ENCODE measurements around the gene HLA-DQB1.
"Not testable (repeated sequence)": the region's sequence is repeated elsewhere in the genome, so short reads cannot be mapped to it uniquely, and the experiment has no call there.

The HLA-DQB1 gene

DNA sequence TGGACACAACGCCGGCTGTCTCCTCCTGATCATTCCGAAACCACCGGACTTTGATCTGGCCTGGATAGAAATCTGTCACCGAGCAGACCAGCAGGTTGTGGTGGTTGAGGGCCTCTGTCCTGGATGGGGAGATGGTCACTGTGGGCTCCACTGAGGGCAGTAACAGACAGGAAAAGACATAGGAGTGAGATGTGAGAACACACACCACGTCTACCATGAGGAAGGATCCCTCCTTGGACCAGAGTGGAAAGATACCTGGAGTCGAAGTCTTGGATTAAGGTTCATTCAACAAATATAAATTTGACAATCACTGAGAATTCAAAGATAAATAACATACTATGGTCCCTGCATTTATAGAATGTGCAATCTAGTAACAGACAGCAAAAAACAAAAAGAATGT, 4.4 kb downstream of the HLA-DQB1 start:
- no peak for DNase-seq (ENCODE audit: low spot score)

GRCh38 chr6:32659856-32660595, 6.4 kb downstream of the HLA-DQB1 start:
- no peak for DNase-seq (ENCODE audit: low spot score)

- DNase-seq (ENCODE audit: low spot score): no peak
Observed at GRCh38 chr6:32658268-32658897, 8.1 kb downstream of the HLA-DQB1 start.

GRCh38 chr6:32657819-32658218, 8.6 kb downstream of the HLA-DQB1 start:
- DNase-seq (ENCODE audit: low spot score): not testable (repeated sequence)

DNA sequence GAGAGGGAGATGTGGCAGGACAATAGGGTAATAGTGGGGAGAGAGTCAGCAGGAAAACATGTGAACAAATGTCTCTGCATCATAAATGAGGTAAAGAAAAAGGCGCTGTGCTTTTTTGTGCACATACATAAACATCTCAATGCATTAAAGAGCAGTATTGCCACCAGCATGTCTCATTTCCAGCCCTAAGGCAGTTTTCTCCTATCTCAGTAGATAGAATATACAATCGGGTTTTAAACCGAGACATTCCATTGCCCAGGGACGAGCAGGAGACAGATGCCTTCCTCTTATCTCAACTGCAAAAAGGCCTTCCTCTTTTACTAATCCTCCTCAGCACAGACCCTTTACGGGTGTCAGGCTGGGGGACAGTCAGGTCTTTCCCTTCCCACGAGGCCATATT, 9.1 kb downstream of the HLA-DQB1 start:
- DNase-seq (ENCODE audit: low spot score): not testable (repeated sequence)

GRCh38 chr6:32655203-32655710, 11.2 kb downstream of the HLA-DQB1 start:
- no peak for DNase-seq (ENCODE audit: low spot score)

- no peak for DNase-seq (ENCODE audit: low spot score)
Observed at GRCh38 chr6:32645047-32645703, 21.3 kb downstream of the HLA-DQB1 start.

DNA sequence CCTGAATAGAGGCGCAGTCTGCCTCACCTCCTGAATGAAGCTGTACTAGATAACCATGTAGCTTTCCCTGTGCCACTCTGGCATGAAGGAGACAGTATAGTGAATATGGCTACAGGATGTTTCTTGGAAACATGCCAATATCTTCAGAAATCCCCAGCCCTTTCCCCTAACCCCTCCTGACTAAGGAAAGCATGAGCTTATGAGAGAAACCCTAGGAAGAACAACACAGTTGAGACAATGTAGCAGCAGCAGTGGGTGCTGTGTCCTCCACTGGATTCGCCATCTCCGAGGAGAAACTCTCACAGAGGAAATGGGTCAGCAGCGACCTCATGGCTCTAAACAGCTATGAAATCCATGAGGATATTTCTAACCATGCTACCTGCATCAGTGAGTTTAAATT, 22.6 kb downstream of the HLA-DQB1 start:
- DNase-seq (ENCODE audit: low spot score): no peak

GRCh38 chr6:32642720-32643106, 23.7 kb downstream of the HLA-DQB1 start:
- DNase-seq (ENCODE audit: low spot score): no peak

GRCh38 chr6:32641785-32642719, 24.4 kb downstream of the HLA-DQB1 start:
- DNase-seq (ENCODE audit: low spot score): not testable (repeated sequence)

DNA sequence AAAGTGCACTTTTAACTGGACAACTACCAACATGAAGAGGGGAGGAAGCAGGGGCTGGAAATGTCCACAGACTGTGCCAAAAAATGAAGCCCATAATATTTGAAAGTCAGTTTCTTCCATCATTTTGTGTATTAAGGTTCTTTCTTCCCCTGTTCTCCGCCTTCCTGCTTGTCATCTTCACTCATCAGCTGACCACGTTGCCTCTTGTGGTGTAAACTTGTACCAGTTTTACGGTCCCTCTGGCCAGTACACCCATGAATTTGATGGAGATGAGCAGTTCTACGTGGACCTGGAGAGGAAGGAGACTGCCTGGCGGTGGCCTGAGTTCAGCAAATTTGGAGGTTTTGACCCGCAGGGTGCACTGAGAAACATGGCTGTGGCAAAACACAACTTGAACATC, 25.3 kb downstream of the HLA-DQB1 start:
- no peak for DNase-seq (ENCODE audit: low spot score)

GRCh38 chr6:32639440-32640394, 26.7 kb downstream of the HLA-DQB1 start:
- DNase-seq (ENCODE audit: low spot score): no peak

- no peak for DNase-seq (ENCODE audit: low spot score)
Observed at GRCh38 chr6:32638532-32639219, 27.8 kb downstream of the HLA-DQB1 start.

DNA sequence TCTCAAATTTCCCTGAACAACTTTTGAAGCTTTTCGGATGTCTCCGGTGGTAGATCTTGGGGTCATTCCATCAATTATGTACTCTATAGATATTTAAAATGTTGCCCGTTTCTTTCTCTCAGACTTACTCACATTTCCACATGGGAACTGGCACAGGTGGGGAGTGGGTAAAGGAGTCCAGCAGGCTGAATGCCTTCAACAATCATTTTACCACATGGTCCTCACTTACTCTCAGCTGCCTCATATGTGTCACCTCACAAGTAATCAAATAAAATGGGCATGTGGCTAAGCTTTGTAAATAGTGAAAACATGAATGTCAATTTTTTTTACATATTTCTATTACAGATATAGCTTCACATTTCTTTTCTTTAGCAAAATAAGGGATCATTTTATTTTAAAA, 28.6 kb downstream of the HLA-DQB1 start:
- DNase-seq (ENCODE audit: low spot score): no peak

- no peak for DNase-seq (ENCODE audit: low spot score)
Observed at GRCh38 chr6:32637219-32637880, 29.1 kb downstream of the HLA-DQB1 start, which contains the start of gene HLA-DQA1. HLA-DQA1 (plus strand) TSS chr6:32637406; CDS start chr6:32637459, 53 bp downstream.

DNA sequence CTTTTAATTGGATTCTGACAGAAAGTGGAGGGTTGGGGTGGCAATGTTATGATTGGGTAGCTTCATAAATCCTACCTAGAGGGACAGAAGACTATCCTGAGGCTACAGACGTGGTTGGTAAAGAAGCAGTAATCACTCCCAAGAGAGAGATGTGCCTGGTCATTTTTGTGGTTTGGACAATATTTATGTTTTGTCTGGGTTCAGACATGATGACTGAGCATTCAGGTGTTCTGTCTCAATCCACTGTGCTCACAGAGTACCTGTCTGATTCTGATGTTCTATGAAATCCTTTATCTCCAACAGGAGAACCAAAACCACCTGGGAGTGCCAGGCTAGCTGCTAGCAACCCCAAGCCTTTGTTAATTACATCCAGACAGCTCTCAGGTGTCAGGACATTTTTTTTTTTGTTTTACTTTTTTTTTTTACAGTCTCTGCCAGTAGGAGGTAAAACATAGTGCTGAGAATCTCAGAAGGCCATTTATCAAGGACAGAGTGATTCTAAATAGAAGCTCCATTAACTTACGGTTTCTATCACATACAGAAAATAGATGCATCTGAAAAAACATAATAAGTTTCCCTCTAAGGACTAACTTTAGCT, 30.8 kb downstream of the HLA-DQB1 start:
- no peak for DNase-seq (ENCODE audit: low spot score)

DNA sequence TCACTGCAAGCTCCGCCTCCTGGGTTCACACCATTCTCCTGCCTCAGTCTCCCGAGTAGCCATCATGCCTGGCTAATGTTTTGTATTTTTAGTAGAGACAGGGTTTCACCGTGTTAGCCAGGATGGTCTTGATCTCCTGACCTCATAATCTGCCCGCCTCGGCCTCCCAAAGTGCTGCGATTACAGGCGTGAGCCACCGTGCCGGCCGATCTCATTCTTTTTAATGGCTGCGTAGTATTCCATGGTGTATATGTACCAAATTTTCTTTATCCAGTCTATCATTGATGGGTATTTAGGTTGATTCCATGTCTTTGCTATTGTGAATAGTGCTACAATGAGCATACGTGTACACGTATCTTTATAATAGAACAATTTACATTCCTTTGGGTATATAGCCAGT, 36.7 kb downstream of the HLA-DQB1 start:
- DNase-seq (ENCODE audit: low spot score): not testable (repeated sequence)

DNA sequence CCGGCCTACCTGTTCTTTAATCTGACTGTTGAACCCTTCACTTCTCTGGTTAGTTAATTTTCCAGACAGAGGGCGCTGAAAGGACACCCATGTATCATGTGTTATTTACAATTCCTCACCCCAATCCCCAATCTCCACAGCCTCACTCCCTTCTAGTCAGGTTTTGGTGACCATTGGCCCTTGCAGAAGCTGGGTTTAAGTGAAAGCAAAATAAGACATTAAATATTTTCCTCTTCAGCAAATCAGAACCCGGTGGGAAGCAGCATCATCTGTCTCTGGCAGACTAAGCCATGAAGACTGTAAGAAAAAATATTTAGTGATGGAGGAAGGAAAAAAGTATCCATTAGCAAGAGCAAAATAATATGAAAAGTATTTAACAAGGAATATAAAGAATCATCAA, 38.6 kb downstream of the HLA-DQB1 start:
- DNase-seq (ENCODE audit: low spot score): no peak

DNA sequence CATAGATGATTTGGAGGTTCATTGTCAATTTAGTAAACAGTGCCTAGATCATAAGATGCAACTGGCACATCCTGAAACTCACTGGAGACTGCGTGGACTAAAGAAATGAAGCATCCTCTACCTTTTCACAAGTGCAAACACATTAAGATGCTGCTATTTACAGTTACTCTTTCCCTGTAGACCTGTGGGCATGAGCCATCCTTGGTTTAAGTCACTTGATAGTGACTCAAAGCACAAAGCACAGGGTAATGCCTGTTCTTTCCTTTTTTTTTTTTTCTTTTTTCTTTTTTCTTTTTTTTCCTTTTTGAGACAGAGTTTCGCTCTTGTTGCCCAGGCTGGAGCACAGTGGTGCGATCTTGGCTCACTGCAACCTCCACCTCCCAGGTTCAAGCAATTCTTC, 39.2 kb downstream of the HLA-DQB1 start:
- no peak for DNase-seq (ENCODE audit: low spot score)
